ENCODE measurements around the gene LONRF2. TPM values are rescaled to one million over a fixed set of nuclear protein-coding genes. Genes with fewer than 3 reads are reported as not detected.

LONRF2 gene
- total and polyA plus RNA-seq, 2 donors from 2014 or later = 1.1 to 6.3 TPM

DNA sequence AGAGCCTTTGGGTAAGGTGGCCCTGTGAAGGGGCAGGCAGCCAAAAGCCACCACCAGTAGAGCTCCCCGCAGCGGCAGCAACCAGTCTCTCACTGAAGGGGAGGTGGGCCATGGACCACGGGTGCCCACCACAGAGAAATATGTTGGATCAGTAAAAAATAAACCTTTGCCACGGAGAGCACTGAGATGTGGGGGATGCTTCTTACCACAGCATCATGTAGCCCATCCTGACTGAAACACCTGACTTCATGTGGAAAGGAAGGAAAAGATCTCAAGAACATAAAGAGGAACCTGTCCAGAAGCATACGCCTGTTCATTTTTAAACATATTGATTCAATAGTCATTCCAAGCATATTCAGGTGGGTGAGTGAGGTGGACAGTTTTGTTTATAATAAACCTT lies 51.1 kb downstream of the LONRF2 start:
- Histone ChIP-seq H3K27me3 (ENCODE audit: control insufficient read depth, insufficient read depth, low read length) (no peaks in the 10 kb centered on the region), H3K4me1 (ENCODE audit: control insufficient read depth in 2 of 3, insufficient read depth in 2 of 3, low read depth in 1 of 3, low read length in 3 of 3) (peaks cover 0 to 5% (median 0%) of the 10 kb centered on the region in 3 donors), H3K9me3 (ENCODE audit: control insufficient read depth in 2 of 3, insufficient read depth in 1 of 3, low read length in 3 of 3) (no peaks in the 10 kb centered on the region), H3K9ac (ENCODE audit: low read length in 3 of 3) (no peak overlapping the region), H3K4me3 (ENCODE audit: low read length in 3 of 3) (no peak overlapping the region), H3K27ac (ENCODE audit: low read depth in 2 of 2, low read length in 2 of 2) (no peak overlapping the region), H3K36me3 (ENCODE audit: control insufficient read depth in 2 of 3, insufficient read depth in 3 of 3, low read length in 3 of 3) (no peaks in the 10 kb centered on the region)
- intact Hi-C loops (cut with DNase I) = loop anchor here (10.0 kb wide), 1 partner anchor 124 kb away; no protein-coding TSS in a partner anchor
- DNase-seq (no peak), FAIRE-seq (no peak)
- TF ChIP-seq, protein P1, sequence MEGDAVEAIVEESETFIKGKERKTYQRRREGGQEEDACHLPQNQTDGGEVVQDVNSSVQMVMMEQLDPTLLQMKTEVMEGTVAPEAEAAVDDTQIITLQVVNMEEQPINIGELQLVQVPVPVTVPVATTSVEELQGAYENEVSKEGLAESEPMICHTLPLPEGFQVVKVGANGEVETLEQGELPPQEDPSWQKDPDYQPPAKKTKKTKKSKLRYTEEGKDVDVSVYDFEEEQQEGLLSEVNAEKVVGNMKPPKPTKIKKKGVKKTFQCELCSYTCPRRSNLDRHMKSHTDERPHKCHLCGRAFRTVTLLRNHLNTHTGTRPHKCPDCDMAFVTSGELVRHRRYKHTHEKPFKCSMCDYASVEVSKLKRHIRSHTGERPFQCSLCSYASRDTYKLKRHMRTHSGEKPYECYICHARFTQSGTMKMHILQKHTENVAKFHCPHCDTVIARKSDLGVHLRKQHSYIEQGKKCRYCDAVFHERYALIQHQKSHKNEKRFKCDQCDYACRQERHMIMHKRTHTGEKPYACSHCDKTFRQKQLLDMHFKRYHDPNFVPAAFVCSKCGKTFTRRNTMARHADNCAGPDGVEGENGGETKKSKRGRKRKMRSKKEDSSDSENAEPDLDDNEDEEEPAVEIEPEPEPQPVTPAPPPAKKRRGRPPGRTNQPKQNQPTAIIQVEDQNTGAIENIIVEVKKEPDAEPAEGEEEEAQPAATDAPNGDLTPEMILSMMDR (IDR thresholded peaks at IDR 0.05; ENCODE audit: borderline replicate concordance, extremely low read depth, insufficient read depth) = no peak

DNA sequence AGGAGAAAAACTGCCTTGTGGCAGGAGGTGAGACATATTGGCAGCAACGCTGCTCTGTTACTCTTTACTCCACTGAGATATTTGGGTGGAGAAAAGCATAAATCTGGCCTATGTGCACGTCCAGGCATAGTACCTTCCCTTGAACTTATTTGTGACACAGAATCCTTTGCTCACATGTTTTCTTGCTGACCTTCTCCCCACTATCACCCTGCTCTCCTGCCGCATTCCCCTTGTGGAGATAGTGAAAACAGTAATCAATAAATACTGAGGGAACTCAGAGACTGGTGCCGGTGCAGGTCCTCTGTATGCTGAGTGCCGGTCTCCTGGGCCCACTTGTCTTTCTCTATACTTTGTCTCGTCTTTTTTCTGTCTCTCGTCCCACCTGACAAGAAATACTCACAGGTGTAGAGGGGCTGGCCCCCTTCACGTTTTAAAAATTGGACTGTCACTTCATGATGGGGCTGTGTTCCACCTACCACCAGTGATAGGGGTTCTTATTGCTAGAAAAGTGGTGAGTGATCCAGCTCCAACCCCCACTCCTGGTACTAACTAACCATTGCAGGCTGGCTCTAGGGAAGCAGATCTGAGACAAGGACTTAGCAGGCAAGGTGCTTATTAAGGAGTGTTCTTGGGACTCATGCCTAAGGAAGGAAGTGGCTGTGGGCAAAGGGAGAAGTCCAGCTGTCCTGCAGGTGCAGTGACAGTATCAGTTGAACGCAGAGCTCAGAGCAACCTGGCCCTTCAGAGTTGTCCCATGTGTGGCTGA lies 51.7 kb downstream of the LONRF2 start:
- Histone ChIP-seq H3K36me3 (ENCODE audit: control insufficient read depth in 2 of 3, insufficient read depth in 3 of 3, low read length in 3 of 3) (no peaks in the 10 kb centered on the region), H3K27me3 (ENCODE audit: control insufficient read depth, insufficient read depth, low read length) (no peaks in the 10 kb centered on the region), H3K27ac (ENCODE audit: low read depth in 2 of 2, low read length in 2 of 2) (no peak overlapping the region), H3K9ac (ENCODE audit: low read length in 3 of 3) (no peak overlapping the region), H3K9me3 (ENCODE audit: control insufficient read depth in 2 of 3, insufficient read depth in 1 of 3, low read length in 3 of 3) (no peaks in the 10 kb centered on the region), H3K4me3 (ENCODE audit: low read length in 3 of 3) (no peak overlapping the region), H3K4me1 (ENCODE audit: control insufficient read depth in 2 of 3, insufficient read depth in 2 of 3, low read depth in 1 of 3, low read length in 3 of 3) (peaks cover 0 to 5% (median 0%) of the 10 kb centered on the region in 3 donors)
- TF ChIP-seq, protein P1 (IDR thresholded peaks at IDR 0.05; ENCODE audit: borderline replicate concordance, extremely low read depth, insufficient read depth) = no peak
- no peak for FAIRE-seq
- intact Hi-C loops (cut with DNase I) = loop anchor here (10.0 kb wide), 1 partner anchor 124 kb away; no protein-coding TSS in a partner anchor
- DNase-seq = no peak

DNA sequence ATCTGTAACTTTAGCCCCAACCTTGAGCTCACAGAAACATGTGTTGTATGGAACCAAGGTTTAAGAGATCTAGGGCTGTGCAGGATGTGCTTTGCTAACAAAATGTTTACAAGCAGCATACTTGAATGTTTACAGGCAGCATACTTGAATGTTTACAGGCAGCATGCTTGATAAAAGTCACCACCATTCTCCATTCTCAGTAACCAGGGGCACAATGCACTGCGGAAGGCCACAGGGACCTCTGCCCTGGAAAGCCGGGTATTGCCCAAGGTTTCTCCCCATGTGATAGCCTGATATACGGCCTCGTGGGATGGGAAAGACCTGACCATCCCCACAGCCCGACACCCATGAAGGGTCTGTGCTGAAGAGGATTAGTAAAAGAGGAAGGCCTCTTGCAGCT lies 52.4 kb downstream of the LONRF2 start:
- H3K27ac ChIP-seq (ENCODE audit: low read depth in 2 of 2, low read length in 2 of 2) = no peak overlapping the region
- no peak for FAIRE-seq
- TF ChIP-seq, protein P1 (IDR thresholded peaks at IDR 0.05; ENCODE audit: borderline replicate concordance, extremely low read depth, insufficient read depth) = no peak

More for the DNA sequence above, 52.4 kb downstream of the LONRF2 start:
- Histone ChIP-seq H3K9me3 (ENCODE audit: control insufficient read depth in 2 of 3, insufficient read depth in 1 of 3, low read length in 3 of 3) (no peaks in the 10 kb centered on the region), H3K4me1 (ENCODE audit: control insufficient read depth in 2 of 3, insufficient read depth in 2 of 3, low read depth in 1 of 3, low read length in 3 of 3) (peaks cover 0 to 5% (median 0%) of the 10 kb centered on the region in 3 donors), H3K36me3 (ENCODE audit: control insufficient read depth in 2 of 3, insufficient read depth in 3 of 3, low read length in 3 of 3) (no peaks in the 10 kb centered on the region), H3K27me3 (ENCODE audit: control insufficient read depth, insufficient read depth, low read length) (no peaks in the 10 kb centered on the region), H3K9ac (ENCODE audit: low read length in 3 of 3) (no peak overlapping the region), H3K4me3 (ENCODE audit: low read length in 3 of 3) (no peak overlapping the region)
- no peak for DNase-seq
- intact Hi-C loops (cut with DNase I) = loop anchor here (10.0 kb wide), 2 partner anchors 105 to 125 kb away; no protein-coding TSS in a partner anchor

Data from kidney (tissue), 14 donors.